NCI-H345 treated with DMSO at 0.1 percent for 48 hours (cell line): ENCODE results near the gene XPNPEP3.

Source experiments
- DNase-seq: peaks from one replicate; lab custom pipeline; 2025; ENCODE audit not compliant: unreplicated experiment; lab: John Stamatoyannopoulos, UW

The XPNPEP3 gene

GRCh38 chr22:40928657-40929056 lies 71.7 kb downstream of the XPNPEP3 start:
- no peak for DNase-seq

- no peak for DNase-seq
Measured at GRCh38 chr22:40932396-40932795, 75.4 kb downstream of the XPNPEP3 start.

DNA sequence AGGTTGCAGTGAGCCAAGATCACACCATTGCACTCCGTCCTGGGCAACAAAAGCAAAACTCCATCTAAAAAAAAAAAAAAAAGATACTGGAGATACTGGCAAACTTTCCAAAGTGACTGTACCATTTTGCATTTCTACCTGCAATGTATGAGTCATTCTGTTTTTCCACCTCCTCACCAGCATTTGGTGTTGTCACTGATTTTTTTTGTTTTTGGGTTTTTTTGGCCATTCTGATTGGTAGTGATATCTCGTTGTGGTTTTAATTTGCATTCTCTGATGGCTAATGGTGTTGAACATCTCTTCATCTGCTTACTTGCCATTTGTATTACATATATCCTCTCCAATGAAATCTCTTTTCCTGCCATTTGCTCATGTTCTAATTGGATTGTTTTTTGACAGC lies 82.3 kb downstream of the XPNPEP3 start:
- DNase-seq = no peak

DNA sequence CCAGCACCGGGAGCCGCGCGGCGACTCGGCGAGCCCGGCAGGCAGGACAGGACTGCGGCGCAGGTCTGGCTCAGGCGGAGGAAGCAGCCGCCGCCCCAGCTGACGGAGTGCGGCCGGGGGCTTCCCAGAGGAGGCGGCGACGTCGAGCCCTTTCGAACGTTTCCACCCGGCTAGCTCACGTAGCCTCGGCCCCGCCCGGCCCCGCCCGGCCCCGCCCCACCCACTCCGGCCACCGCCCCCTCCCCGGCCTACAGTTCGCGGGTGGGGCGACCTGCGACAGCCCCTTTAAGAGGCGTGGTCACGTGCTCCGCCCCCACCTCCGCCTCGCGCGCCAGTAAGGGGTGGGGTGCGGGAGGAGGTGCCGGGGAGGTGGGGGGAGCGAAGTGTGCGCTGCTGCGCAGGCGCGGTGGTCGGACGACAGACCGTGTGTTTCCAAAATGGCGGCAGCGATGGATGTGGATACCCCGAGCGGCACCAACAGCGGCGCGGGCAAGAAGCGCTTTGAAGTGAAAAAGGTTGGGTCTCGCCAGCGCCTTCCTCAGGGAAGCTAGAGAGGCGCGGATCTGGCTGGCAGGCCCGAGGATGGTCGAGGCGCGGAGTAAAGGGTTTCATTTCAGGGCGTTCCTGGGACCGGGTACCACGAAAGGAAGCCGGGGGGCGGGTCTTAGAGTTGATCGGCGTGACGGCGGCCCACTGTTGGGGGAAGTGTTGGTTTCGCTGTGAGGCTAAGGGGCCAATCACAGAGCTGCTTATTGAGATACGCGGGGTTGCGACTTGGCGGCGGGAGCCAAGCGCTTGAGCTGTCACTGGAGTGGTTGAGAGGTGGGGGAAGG lies 94.2 kb downstream of the XPNPEP3 start, which contains the start of gene RBX1:
RBX1 (plus strand) TSS at position 417 of the 833 bp plus-strand sequence; CDS start at position 438, 21 bp downstream.
- peak; percentile 91 for DNase-seq

DNA sequence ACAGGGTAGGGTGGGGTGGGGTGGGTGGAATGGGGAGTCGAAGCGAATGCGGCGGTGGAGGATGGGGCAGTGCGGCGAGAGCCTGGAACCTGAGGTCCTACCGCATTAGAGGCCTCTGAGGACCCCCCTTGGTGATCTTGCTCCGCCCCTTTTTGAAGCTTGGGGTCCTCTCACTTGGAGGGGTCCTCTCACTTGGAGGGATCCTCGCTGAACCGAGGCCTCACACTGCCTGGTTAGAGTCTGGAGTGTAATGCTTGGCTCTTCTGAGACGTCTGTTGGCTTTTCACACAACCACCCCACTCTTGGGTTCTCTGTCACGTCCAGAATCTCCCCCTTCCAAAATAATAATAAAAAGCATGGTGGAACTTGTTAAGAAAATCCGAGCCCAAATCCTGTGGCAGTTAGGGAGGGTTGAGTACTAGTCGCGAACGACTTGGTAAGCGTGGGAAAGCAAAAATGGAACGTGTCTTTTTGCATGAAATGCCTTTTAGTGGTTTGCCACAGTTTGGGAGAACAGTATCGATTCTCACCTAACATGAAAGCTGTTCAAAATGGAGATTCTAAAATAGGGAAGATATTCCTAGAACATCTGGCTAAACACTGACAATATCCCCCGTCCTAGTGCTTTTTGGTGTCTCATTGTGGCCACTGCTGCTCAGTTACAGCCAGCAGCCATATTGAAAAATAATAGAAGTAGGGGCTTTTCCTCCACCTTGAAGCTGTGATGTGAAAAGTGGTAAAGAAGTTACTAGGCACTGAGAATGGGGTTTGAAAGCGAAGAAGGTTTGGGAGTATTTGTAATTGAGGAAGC lies 95.1 kb downstream of the XPNPEP3 start:
- DNase-seq = no peak

GRCh38 chr22:40953471-40953870 lies 96.5 kb downstream of the XPNPEP3 start:
- no peak for DNase-seq

DNA sequence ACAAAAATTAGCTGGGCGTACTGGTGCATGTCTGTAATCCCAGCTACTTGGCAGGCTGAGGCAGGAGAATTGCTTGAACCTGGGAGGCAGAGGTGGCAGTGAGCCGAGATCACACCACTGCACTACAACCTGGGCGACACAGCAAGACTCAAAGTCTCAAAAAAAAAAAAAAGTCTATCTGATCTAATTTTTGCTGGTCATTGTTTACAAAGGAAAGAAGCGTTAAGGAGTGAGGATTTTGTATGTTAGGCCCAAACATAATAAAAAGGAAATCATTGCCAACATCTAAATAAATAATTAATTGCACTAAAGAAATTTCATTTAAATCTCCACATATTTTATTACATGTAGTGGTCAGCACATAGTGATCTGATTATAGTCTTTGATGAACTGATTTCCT lies 97.2 kb downstream of the XPNPEP3 start:
- no peak for DNase-seq

GRCh38 chr22:40955571-40955970 lies 98.6 kb downstream of the XPNPEP3 start:
- no peak for DNase-seq

DNA sequence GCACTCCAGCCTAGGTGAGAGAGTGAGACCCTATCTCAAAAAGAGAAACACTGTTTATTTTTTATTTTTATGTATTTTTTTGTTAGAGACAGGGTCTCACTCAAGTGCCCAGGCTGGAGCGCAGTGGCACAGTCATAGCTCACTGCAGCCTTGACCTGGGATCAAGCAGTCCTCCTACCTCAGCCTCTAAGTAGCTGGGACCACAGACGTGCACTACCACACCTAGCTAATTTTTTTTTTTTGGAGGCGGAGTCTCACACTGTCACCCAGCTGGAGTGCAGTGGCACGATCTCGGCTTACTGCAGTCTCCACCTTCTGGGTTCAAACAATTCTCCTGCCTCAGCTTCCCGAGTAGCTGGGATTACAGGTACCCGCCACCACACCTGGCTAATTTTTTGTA lies 100.7 kb downstream of the XPNPEP3 start:
- no peak for DNase-seq

DNA sequence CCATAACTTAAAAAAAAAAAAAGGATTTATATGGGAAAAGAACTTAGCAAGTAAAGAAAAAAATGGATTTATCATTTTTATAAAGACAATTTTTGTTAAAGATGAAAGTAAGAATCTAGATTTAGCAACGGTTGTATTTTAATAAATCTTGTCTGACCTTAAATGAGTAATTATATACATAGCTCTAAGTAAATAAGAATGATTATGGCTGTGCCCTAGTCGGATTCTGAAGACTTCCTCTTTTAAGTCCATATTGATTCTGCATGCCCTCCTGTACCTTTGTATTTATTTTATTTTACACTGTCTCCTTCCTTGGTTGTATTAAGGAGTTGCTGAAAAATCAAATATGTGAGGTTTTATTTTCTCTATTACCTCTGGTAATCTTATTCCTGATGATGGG lies 101.4 kb downstream of the XPNPEP3 start:
- no peak for DNase-seq

- no peak for DNase-seq
Measured at GRCh38 chr22:40960145-40960544, 103.2 kb downstream of the XPNPEP3 start.

DNA sequence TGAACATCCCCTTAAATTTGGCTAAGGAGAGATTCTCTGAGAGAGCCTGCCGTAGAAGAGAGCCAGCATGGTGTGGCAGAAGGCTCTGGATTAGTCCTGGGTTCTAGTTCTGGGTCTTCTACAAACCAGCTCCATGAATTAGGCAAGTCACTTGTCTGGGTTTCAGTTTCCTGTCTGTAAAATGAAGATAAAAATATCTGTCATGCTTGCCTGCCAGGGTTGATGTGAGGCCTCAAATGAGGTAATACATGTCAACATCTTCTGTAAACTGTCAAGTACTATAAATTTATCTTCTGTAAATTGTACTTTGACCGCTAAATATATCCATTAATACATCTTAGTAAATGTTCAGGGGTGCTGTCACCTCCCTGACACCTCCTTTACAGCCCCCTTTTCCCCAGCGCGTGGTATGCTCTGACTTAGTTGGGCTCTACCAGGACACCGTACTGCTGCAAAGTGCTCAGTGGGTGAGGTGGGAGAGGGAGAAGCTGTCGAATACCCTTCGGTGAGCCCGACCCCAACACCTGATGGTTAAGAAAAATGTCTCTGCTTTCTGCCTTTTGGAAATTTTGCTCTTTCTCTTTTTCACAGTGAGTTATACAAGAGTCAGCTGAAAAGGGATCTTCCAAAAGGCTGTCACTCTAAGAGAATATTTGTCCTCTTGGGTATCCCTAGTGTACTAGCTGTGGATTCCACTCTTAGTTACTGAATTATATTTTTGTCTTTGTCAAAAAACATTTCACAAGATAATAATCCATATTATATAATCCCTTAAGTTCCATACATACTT lies 109.2 kb downstream of the XPNPEP3 start:
- DNase-seq = no peak

DNA sequence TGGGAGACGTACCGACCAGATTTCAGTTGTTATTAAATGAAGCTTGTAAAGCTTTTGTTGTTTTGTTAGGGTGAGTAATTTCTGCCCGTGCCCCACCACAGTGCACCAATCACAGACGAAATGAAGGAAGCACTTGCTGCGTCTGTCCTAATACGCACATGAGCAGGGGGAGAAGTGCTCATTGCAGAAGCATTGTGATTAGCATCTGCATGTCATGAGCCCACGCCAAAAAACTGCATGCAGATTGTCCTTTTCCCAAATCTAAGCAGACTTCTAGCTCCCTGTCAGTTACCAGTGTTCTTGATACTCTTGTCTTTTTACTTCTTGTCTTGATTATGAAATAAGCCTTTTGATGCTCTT lies 109.8 kb downstream of the XPNPEP3 start:
- no peak for DNase-seq

- no peak for DNase-seq
Measured at GRCh38 chr22:40967111-40967760, 110.3 kb downstream of the XPNPEP3 start.

DNA sequence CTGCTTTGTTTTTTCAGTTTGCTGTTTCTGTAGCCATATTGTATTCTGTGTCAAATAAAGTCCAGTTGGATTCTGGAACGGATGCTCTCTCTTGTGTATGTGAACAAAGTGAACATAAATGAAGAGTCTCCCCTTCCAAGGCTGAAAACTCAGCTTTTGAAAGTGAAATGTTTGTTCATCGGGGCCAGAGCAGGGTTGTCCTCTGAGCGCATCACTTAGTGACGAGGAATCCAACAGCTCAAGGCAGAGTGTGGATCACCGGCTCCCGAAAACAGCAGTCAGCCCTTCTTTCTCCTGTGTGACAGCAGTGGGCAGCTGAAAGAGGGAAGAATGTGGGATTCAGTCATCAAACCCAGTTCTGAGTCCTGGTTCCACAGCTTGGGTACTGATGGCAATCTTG lies 115.6 kb downstream of the XPNPEP3 start:
- DNase-seq = no peak

- no peak for DNase-seq
Measured at GRCh38 chr22:40973144-40973543, 116.2 kb downstream of the XPNPEP3 start.

- DNase-seq = no peak
Measured at GRCh38 chr22:40975366-40975765, 118.4 kb downstream of the XPNPEP3 start.

- no peak for DNase-seq
Measured at GRCh38 chr22:40976866-40977700, 120.1 kb downstream of the XPNPEP3 start.

DNA sequence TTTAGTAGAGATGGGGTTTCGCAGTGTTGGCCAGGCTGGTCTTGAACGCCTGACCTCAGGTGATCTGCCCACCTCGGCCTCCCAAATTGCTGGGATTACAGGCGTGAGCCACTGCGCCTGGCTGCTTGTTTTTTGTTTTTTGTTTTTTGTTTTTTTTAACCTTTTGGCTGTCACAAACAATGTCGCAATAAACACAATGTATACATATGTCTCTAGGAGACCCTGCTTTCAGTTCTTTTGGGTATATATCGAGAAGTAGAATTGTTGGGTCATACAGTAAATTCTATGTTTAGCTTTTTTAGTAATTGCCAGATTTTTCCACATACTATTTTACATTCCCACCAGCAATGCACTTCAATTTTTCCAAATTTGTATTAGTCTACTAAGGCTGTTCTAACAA lies 122.2 kb downstream of the XPNPEP3 start:
- DNase-seq = no peak

GRCh38 chr22:40979871-40980270 lies 122.9 kb downstream of the XPNPEP3 start:
- no peak for DNase-seq
